Measurements from ENCODE around the gene SLC30A1.

The SLC30A1 gene

DNA sequence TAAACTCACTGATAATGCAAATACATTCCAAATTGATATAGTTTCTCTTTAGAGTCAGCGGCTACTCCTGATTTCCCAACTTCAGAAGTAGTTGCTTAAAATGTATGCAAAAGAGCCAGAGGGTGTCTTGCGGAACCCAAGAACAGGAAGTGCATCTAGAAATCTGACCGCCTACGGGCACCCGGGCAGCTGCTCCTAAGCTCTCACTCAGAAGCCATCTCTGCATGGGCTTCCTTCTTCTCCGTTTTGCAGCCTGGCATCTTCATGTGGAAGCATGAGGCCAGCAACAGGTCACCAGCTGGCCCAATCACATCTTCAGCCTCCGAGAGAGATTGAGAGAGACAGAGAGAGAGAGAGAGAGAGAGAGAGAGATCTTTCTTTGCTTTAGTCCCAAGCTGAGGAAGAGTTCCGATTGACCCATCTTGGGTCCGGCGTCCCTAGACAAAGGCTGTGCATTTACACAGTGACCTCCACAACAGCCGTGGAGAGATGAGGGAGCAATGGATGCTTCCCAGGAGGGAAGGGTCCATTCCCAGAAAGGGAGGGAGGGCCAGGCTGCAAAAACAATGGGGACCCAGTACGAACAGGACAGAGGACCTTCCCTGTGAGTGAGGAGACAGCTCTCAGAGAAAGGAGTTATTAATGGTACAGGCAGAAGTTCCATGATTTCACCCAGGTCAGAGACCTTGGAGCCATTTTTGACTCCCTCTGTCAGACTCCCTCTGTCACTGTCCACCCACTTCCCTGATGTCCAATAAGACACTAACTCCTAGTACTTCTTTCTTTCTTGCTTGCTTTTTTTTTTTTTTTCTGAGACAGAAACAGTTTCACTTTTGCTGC is 28.2 kb upstream of the SLC30A1 start:
- DNase-seq = no peak

DNA sequence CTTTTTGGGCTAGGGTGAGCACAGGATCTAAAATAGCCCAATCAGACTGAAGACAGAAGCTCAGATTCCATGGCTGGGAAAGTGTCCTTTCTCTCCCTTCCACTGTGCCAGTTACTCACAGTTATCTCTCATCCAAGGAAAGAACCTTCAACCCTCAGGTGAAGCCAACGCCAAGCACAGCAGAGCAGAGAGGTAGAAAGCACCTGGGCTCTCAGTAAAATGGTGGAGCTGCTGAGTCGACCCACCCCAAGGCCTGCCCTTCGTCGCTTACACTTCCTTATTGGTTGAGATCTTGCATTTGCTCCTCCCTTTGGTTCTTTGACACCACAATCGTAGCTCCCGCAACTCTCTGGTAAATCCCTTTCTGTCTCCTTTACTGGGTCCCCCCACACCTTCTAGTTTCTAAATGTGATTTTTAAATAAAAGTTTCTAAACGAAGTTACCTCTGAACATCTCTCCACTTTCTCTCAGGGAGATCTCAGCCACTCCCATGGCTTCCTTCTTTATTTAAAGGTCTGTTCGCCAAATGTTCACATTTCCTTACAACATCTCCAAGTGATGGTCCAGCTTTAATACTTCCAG is 27.5 kb upstream of the SLC30A1 start:
- no peak for DNase-seq

DNA sequence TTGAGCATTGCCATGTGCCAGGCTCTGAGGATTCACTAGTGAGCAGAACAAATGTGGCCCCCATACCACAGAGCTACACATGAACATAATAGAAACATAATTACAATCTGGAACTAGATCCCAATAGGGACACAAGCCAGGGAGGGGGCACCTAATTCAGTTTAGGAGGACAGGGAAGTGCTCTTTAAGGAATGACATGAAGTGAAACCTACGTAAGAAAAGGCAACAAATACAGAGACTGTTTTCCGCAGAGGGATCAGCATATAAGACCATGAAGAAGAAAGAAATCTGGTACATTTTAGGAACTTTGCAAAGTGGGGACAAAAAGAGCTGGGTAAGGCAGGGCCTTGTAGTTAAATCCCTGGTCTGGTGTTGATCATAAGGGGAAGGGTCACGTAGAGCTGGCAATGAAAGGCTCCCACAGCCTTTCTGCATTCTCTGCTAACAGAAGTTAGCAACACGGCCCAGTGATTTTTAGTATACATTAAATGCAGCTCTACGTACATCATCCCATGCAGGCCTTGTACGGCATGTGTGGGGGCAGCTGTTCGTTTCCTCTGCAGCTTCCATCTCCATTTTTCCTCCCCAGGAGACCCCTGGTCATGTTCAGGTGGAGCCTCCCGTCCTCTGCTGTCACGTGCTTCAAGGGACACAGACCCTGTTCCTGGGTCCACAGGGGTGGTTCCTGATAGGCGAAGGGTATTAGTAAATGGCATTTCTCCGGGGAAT is 26.8 kb upstream of the SLC30A1 start:
- DNase-seq = no peak

DNA sequence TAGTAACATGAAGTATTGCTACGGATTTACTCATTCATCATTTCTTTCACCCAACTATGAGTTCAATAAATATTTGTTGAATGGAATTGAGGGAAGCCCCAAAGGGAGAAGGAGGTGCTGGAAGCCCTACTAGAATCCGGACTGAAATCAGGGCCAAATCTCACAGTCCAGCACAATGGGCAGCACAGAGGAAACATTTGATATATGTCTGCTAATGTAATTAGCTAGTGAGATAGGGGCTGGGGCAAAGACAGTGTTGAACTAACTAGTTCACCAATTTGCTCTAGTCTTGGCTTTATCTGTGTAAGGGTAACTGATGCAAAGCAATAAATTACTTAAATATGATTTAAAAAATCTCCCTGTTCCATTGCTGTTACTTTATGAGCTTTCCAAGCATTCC is 26.1 kb upstream of the SLC30A1 start:
- DNase-seq = no peak

DNA sequence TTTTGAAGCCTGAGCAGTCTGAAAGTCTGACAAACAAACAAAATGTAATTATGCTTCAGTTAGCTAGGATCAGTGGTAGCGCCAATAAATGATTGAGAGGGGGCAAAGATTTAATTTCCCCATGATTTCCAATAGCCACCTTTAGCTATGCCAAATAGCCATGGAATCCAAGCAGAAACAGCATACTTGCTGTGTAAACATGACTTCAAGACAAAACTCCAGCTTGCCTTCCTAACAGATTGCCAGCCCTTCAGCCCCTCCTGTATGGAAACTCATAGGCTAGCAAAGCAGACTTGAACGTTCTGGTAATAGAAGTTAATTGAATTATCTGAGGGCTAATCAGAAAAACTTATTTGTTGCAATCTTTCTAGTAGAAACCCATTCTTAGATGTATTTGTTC is 25.6 kb upstream of the SLC30A1 start:
- no peak for DNase-seq

DNA sequence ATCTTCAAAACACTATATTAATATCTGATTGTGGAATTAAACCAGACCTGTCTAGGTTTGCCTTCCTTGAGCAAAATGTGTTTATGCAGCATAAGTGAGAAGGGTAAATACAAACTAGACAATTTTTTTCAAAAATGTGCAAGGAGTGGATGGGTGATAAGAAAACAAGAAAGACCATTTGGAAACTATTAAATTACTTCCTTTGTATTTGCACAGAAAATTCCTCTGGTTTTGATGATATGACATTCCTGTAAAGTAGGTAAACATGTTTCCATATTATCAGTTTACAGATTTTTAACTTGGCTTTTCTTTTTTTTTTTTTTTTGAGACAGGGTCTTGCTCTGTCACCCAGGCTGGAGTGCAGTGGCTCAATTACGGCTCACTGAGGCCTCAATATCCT is 24.8 kb upstream of the SLC30A1 start:
- no peak for DNase-seq

DNA sequence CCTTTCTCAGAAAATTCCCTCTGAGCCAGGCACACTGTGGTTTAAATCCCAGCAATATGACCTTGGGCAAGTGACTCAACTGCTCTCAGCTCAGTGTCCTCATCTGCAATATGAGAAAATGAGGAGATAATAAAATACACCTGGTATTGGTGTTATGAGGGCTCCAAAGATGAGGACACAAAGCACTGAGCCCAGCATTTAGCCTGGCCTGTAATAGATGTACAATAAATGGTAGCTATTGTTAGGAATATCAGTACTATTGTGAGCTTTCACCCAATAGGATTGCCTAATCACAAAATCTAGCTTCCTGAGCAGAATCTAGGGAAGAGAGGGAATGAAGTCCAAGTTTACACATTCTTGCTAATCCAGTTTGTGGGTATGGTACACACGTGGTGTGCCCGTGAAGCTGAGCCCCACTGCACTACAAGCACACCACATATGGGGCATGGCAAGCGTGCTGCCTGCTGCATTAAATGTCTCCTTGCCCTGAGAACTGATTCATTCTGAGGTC is 24.3 kb upstream of the SLC30A1 start:
- DNase-seq = no peak

DNA sequence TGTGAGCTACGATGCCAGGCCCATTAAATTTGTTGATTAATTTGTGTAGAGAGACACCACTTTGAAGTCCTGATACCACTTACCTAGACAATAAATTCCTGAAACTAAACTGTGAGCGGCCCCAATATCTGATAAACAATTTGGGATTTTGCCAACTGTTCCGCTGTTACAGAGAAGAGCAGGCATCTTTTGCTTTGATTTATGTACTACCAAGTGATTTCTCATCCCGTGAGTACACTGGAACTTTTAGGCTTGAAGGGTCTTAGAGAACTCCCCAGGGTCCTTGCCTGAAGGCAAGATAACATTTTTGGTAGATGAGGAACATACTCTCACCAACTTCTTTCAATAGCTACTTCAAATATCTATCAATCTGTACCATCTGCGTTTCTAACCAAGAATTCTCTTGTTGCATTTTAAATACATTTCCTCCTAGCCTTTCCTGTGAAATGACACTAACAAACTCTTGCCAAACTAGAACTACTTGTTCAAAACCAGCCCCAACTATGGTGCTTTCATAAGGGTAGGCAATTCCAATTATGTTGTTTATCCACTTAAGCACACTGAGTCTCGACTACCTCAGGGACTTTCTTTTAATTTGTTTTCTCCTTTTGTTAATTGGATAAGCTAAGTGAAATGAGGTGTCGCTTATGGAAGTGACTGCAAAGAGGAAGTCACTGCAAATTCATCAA is 23.2 kb upstream of the SLC30A1 start:
- DNase-seq = no peak

DNA sequence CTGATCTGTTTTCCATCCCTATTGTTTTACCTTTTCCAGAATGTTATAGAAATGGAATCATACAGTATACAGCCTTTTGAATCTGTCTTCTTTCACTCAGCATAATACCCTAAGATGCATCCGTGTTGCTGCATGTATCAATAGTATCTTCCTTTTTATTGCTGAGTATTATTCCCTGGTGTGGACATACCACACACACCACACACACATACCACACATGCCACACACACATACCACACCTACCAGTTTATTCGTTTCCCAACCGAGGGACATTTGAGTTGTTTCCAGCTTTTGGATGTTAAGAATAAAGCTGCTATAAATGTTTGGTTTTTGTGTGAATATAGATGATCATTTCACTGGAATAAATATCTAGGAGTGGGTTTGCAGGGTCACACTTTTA is 22.2 kb upstream of the SLC30A1 start:
- no peak for DNase-seq

DNA sequence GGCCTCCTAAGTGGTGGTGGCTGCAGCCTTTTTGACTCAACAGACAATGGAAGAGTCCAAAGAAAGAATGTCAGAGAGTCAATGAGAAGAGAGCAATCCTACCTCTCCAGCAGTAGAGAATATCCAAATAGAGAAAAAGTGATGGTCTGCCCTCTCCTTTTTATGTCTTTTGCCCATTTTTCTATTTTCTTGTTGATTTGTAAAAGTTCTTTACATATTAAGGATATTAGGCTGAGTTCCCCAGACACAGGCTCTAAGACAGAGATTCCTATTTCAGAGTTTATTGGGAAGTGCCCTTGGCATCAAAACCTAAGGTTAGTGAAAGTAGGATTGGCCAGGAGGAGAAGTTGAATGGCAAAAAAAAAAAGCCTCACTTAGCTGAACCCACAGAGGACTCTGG is 20.3 kb upstream of the SLC30A1 start:
- DNase-seq = no peak

DNA sequence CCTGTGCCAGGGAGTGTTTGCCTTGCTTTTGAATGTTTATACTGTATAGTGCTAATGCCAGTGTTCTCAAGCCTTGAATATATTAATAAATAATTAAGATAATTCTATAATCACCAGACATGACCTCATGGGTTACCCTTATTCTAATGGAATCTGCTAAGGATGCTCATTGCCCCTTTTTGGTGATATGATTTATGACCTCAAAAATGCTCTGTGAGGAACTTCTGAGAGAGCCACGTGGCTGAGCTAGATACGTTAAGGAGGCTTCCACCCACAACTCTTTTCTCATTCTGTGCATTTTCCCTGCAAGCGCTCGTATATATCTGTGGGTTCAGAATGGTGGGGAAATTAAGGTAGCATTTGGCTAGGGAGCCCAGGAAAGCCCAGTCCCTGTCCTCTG is 19.6 kb upstream of the SLC30A1 start:
- DNase-seq = no peak

DNA sequence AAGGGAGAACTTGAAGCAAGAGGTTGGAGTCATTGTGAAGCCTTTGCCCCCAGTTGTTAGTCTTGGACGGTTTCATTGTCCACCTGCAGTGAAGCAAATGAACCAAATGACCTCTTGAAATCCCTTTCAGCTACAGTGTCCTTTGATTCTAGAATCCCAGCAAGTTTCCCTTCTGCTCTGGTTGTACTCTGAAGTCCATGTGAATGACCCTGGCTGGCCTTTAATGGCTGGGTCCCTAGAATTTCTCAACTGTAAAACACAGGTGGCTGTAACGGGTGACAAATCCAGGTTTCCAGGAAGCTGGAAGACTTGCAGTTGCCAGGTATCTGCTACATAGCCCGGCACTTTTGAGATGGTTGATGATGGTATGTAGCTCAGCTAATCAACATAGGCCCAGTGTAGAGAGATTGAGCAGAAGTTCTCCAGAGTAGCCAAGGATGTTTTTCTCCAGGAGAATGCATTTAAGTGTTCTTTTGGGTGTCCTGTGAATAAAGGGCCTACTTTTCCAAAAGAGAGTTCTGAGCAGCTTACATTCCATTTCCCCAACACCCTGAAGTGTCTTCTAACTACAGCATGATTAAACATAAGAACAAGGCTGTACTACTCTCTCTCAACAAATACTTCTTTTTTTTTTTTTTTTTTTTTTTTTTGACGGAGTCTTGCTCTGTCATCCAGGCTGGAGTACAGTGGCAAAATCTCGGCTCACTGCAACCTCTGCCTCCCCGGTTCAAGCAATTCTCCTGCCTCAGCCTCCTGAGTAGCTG is 17.6 kb upstream of the SLC30A1 start:
- DNase-seq = no peak

DNA sequence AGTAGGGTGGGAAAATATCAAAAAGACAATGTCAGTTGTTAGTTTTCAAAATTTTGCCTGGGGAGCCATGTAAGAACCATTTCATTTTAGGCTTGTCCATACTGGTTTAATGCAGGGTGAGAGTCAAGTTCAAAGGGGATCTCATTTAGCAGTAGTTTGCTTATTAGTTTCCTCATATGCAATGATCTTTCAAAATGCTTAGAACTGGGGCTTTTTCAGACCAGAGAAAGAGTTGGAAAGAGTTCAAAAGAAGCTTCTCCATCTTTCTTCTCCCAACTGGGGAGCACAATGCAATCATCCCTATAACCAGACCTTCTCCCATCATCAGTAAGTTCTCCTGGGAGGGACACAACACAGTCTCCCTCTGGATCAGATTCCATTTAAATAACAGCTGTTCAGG is 16.5 kb upstream of the SLC30A1 start:
- no peak for DNase-seq

DNA sequence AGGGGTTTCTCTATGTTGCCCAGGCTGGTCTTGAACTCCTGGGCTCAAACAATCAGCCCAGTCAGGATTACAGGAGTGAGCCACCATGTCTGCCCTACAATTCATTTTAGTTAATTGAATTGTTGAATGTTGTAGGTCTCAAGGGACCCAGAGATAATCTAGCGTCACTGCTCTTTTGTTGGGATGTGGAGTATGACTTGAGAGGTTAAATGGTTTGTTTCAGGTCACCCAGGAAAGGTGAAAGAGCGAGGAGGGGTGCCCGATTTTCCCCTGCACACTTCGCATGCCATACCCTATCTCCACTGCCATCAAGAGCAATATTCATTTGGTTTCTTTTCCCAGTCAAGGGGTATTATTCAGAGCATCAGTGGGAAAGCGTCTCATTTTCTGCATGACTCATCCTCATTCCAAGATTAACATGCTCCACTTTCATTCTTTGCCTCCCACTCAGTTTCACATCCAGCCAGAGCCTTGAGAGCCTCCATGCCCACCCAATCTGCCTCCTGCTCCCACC is 13.1 kb upstream of the SLC30A1 start:
- DNase-seq = no peak

DNA sequence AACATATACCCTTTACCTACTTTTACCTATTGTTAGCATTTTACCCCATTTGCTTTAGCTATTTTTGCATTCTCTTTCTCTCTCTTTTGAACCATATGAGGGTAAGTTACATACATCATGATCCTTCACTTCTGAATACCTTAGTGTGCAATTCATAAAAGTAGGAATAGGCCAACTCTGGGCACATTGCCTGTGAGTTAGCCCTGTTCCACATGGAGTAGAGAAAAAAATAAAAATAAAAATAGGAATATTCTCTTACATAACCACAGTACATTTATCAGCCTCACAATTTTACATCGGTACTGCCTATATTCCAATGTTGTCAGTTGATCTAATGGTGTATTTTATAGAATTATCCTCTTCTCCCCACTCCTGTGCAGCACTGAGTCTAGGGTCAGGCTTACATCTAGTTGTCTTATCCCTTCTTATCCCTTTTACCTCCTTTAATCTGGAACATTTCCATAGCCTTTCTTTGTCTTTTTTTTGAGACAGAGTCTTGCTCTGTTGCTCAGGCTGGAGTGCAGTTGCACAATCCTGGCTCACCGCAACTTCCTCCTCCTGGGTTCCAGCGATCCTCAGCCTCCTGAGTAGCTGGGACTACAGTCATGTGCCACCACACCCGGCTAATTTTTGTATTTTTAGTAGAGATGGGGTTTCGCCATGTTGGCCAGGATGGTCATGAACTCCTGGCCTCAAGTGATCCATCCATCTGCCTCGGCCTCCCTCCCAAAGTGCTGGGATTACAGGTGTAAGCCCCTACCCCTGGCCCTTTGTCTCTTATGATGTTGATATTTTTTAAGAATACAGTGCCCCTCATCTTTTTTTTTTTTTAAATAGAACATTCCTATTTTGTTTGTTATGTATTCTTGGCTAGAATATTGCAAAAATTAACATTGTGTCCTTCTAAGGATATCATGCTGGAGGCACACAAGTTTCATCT is 11.1 kb upstream of the SLC30A1 start:
- no peak for DNase-seq

DNA sequence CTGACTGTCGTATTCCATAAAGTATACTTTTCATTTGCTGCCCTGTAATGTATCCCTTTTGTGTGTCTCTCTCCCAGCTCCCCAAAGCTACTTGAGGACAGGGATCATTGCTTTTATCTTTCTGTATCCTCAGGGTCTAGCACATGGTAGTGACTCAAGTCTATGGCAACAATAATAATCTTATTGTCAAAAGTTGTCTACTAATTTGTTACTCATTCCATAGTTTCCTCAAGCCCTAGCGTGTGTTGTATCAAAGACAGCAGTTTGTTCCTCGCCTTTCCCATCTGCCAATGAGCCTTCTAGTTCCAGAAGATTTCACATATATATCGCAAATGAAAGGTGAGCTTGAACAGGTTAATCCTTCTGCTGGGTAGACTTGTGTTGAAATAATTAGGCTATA is 9.8 kb upstream of the SLC30A1 start:
- no peak for DNase-seq

DNA sequence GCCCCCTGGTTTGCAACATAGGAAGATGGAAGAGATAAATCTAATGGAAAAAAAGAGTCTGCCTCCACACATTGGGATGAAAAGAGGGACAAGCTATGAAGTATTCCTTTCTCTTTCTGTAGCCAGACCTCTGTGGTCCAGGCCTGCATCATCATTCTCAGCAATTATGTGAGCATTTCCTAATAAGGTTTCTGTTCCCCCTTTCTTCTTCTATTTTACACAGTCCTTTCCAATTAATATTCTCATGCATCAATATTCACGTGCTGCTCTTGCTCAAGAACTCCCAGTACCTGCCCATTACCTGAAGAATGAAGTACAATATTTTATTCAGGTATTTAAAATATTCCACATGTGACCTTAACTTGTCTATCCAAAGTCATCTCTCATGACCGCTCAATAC is 8.2 kb upstream of the SLC30A1 start:
- DNase-seq = no peak

DNA sequence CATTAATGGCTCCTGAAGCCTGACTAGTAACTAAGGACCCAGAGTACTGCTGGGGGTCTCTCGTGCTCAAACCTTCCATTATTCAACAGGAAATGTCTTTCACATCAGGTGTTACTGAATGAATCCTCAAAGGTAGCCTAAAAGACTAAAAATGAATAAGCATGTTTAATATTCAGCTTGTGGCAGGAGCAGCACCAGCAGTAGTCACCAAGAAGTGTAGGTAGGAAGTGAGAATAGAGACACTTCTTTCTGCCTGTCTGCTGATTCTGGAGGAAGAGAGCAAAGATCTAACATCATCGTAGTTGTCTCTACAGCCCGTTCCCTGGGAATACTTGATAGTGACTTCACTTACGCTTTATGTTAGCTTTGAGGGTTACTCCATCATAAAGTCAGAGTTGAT is 7.6 kb upstream of the SLC30A1 start:
- DNase-seq = no peak

DNA sequence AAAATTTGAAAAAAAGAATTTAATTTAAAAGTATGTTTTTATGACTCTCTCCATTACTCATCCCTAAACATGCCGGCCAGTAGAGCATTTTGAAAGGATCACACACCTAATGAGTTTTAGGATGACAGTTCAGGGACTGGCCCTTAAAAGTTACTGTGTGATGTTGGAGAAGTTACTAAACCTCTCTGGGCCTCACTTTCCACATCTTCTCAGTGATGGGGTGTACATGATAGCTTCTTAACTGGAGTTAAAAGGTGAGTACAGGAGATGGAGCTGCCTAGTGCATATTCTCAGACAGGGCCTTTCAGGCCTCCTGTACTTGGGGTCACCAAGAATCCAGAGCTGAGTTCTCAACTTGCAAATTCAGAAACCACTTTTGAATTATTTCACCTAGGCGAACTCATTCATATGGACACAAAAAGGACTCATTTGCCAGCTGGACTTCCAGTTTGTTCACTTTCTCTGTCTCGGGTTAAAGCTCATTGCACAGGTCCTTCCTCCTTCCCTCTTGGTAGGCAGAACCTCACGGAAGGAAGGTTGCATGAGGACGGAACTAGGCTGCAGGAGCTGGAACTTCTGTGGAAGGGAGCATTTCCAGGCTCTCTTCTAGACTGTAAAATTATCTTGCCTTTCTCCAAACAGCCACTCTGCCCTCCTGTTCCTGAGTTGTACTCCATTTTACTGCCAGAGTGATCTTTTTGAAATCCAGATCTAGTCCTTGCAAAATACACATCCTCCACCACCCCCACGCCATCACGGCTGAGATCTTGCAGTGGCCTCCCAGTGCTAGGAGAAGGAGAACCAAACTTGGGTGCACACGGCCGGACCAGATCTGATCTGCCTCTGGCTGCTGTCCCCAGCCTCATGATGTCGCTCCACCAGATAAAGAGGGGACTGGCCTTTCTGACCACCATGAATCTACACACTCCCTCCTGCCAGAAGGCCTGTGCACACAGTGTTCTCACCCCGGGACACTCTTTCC is 4.3 kb upstream of the SLC30A1 start:
- no peak for DNase-seq

DNA sequence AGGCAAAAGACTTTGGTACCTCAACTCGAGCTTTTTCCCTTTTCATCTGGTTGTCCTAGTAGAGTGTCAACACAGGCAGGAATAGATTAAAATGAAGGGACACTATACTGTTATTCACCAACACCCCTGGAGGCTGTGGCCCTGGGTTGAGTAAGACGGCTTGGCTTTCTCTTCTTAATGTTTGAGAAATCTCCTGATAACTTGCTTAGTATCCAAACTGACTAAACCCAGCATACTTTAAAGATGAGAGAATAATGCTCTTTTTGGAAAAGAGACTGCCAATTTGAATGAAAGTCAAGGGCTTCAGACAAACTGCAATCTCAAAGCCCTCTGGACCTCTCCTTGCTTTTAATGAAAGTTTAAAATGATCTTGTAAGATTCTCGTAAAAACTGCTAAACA is 2.6 kb upstream of the SLC30A1 start:
- DNase-seq = no peak

Data from effector CD8-positive, alpha-beta T cell (primary cell).